WTC11 (cell line): ENCODE results near the gene NRBF2. TPM values are rescaled to one million over a fixed set of nuclear protein-coding genes. Genes with fewer than 3 reads are reported as not detected.

Experiments
- ATAC-seq: fragments of 200-7000 bp; cut with Tn5 transposase; 2 replicates; pipeline ENCODE4 v1.10.0; 2021; ENCODE audit warnings: mild to moderate bottlenecking, moderate library complexity
- CTCF ChIA-PET: fragments of 300-600 bp; sonication (Branson Sonifier 250); formaldehyde crosslinking; loops from one replicate; lab custom pipeline; 2021; ENCODE audit warnings: antibody characterized with exemption; lab: Charles Lee
- POLR2A ChIA-PET: fragments of 350-600 bp; sonication (Branson Sonifier 250); formaldehyde crosslinking; loops from one replicate; lab custom pipeline; 2021; ENCODE audit warnings: antibody characterized with exemption; lab: Charles Lee
- DNase-seq: peaks from one replicate; pipeline ENCODE4 v3.0.0; 2021; ENCODE audit warnings: low spot score
- H3K27ac Mint-ChIP-seq: 2 replicates; pipeline ENCODE4 v1.8.0; 2021; ENCODE audit warnings: mixed read lengths
- H3K27me3 Mint-ChIP-seq: 2 replicates; pipeline ENCODE4 v1.8.0; 2021; ENCODE audit warnings: low read depth, mild to moderate bottlenecking, moderate library complexity, mixed read lengths
- H3K36me3 Mint-ChIP-seq: 2 replicates; pipeline ENCODE4 v1.8.0; 2021; ENCODE audit warnings: mixed read lengths
- H3K4me1 Mint-ChIP-seq: 2 replicates; pipeline ENCODE4 v1.8.0; 2022; ENCODE audit warnings: mixed read lengths
- H3K4me3 Mint-ChIP-seq: 2 replicates; pipeline ENCODE4 v1.8.0; 2021; ENCODE audit warnings: mild to moderate bottlenecking, moderate library complexity, mixed read lengths
- H3K9me3 Mint-ChIP-seq: 2 replicates; pipeline ENCODE4 v1.8.0; 2021; ENCODE audit warnings: mixed read lengths
- ARID4B ChIP-seq: sonication (generic); formaldehyde crosslinking; IDR thresholded peaks from 2 replicates; pipeline ENCODE4 v1.8.0; 2023; ENCODE audit warnings: missing genetic modification reagents, mild to moderate bottlenecking, borderline replicate concordance
- ATF2 ChIP-seq: sonication (generic); formaldehyde crosslinking; IDR thresholded peaks from 2 replicates; pipeline ENCODE4 v1.8.1; 2022; ENCODE audit warnings: low read depth, missing genetic modification reagents, borderline replicate concordance
- CBFB ChIP-seq: sonication (generic); formaldehyde crosslinking; IDR thresholded peaks from 2 replicates; pipeline ENCODE4 v1.8.1; 2022; ENCODE audit warnings: mild to moderate bottlenecking, low read depth, missing genetic modification reagents
- E2F1 ChIP-seq: sonication (generic); formaldehyde crosslinking; IDR thresholded peaks from 2 replicates; pipeline ENCODE4 v1.8.0; 2022; ENCODE audit warnings: mild to moderate bottlenecking, missing genetic modification reagents
- E2F5 ChIP-seq: sonication (generic); formaldehyde crosslinking; IDR thresholded peaks from 2 replicates; pipeline ENCODE4 v1.8.1; 2022; ENCODE audit warnings: mild to moderate bottlenecking, moderate library complexity, missing genetic modification reagents
- ESRRA ChIP-seq: sonication (generic); formaldehyde crosslinking; IDR thresholded peaks from 2 replicates; pipeline ENCODE4 v1.8.1; 2022; ENCODE audit warnings: mild to moderate bottlenecking, missing genetic modification reagents, borderline replicate concordance
- FOXP4 ChIP-seq: sonication (generic); formaldehyde crosslinking; IDR thresholded peaks from 2 replicates; pipeline ENCODE4 v1.8.0; 2022; ENCODE audit warnings: mild to moderate bottlenecking, missing genetic modification reagents
- GTF2I ChIP-seq: fragments of 250-450 bp; sonication (Bioruptor Pico); conservative IDR thresholded peaks from 2 replicates; pipeline ENCODE4 v1.4.0; 2021; ENCODE audit warnings: mild to moderate bottlenecking
- NR1H2 ChIP-seq: sonication (generic); formaldehyde crosslinking; IDR thresholded peaks from 2 replicates; pipeline ENCODE4 v1.9.0; 2021; ENCODE audit warnings: mild to moderate bottlenecking, moderate library complexity, missing genetic modification reagents
- NR3C1 ChIP-seq: sonication (generic); formaldehyde crosslinking; conservative IDR thresholded peaks from 2 replicates; pipeline ENCODE4 v1.8.1; 2023; ENCODE audit warnings: low read depth, mild to moderate bottlenecking, missing genetic modification reagents
- PRDM15 ChIP-seq: sonication (generic); formaldehyde crosslinking; IDR thresholded peaks from 2 replicates; pipeline ENCODE4 v1.8.0; 2022; ENCODE audit warnings: missing genetic modification reagents
- RELA ChIP-seq: sonication (generic); formaldehyde crosslinking; IDR thresholded peaks from 2 replicates; pipeline ENCODE4 v1.8.1; 2022; ENCODE audit warnings: missing genetic modification reagents, mild to moderate bottlenecking, borderline replicate concordance
- STAT6 ChIP-seq: sonication (generic); formaldehyde crosslinking; conservative IDR thresholded peaks from 2 replicates; pipeline ENCODE4 v1.8.1; 2023; ENCODE audit warnings: mild to moderate bottlenecking, low read depth, missing genetic modification reagents, moderate library complexity
- TEAD4 ChIP-seq: sonication (generic); formaldehyde crosslinking; IDR thresholded peaks from 2 replicates; pipeline ENCODE4 v1.8.0; 2022; ENCODE audit warnings: mild to moderate bottlenecking, missing genetic modification reagents
- ZNF138 ChIP-seq: sonication (generic); formaldehyde crosslinking; conservative IDR thresholded peaks from 2 replicates; pipeline ENCODE4 v1.8.1; 2022; ENCODE audit warnings: mild to moderate bottlenecking, moderate library complexity, missing genetic modification reagents
- ZNF219 ChIP-seq: sonication (generic); formaldehyde crosslinking; IDR thresholded peaks from 2 replicates; pipeline ENCODE4 v1.8.0; 2023; ENCODE audit warnings: missing genetic modification reagents, mild to moderate bottlenecking, borderline replicate concordance
- ZNF317 ChIP-seq: sonication (generic); formaldehyde crosslinking; IDR thresholded peaks from 2 replicates; pipeline ENCODE4 v1.8.1; 2023; ENCODE audit warnings: low read depth, mild to moderate bottlenecking, moderate library complexity, missing genetic modification reagents, borderline replicate concordance
- ZNF425 ChIP-seq: fragments of 250-450 bp; sonication (Bioruptor Pico); conservative IDR thresholded peaks from 2 replicates; pipeline ENCODE4 v1.9.0; 2021; ENCODE audit warnings: mild to moderate bottlenecking
- total RNA-seq: library from RNA; stranded (reverse); gene quantifications from 3 replicates; pipeline ENCODE4 v1.2.3, GENCODE V29; 2021

Gene NRBF2
- total RNA-seq, 1 experiment from 2014 or later = 25.9 TPM

- peak overlapping the region; percentile 15; the same call in 1 of the 2 replicates for H3K27ac Mint-ChIP-seq
- peaks cover 44% of the 10 kb centered on the region for H3K4me1 Mint-ChIP-seq
- ChIA-PET POLR2A (no interaction called here), CTCF (interaction anchor here (0.9 to 2.0 kb wide), 3 partner anchors 33 to 520 kb away, joined by 5 to 7 read pairs (median 6); no protein-coding TSS in a partner anchor)
- peak overlapping the region; percentile 36 for H3K4me3 Mint-ChIP-seq
- H3K36me3 Mint-ChIP-seq = peaks cover 51% of the 10 kb centered on the region
- H3K27me3 Mint-ChIP-seq = no peaks in the 10 kb centered on the region
- ATAC-seq (no peak), DNase-seq (no peak)
- H3K9me3 Mint-ChIP-seq = no peaks in the 10 kb centered on the region
- TF ChIP-seq ARID4B (CRISPR knock-in tag) = no peak
- no peak for TF ChIP-seq STAT6 (CRISPR knock-in tag)
- no peak for TF ChIP-seq CBFB (CRISPR knock-in tag)
- no peak for TF ChIP-seq FOXP4 (CRISPR knock-in tag)
- TF ChIP-seq PRDM15 (CRISPR knock-in tag) = no peak
- TF ChIP-seq TEAD4 (CRISPR knock-in tag) = no peak
- no peak for TF ChIP-seq ZNF317 (CRISPR knock-in tag)
- TF ChIP-seq E2F1 (CRISPR knock-in tag) = no peak
- TF ChIP-seq NR3C1 (CRISPR knock-in tag) = no peak
- no peak for TF ChIP-seq ZNF138 (CRISPR knock-in tag)
- no peak for TF ChIP-seq ATF2 (CRISPR knock-in tag)
- TF ChIP-seq GTF2I (CRISPR knock-in tag) = no peak
- no peak for TF ChIP-seq ESRRA (CRISPR knock-in tag)
- TF ChIP-seq E2F5 (CRISPR knock-in tag) = no peak
- no peak for TF ChIP-seq NR1H2 (CRISPR knock-in tag)
- TF ChIP-seq RELA (CRISPR knock-in tag) = no peak
- no peak for TF ChIP-seq ZNF425 (CRISPR knock-in tag)
- no peak for TF ChIP-seq ZNF219 (CRISPR knock-in tag)
Observed at GRCh38 chr10:63200431-63200830, 67.3 kb downstream of the NRBF2 start.
